ENCODE results near the gene PJA2. TPM values are rescaled to one million over a fixed set of nuclear protein-coding genes. Genes with fewer than 3 reads are reported as not detected.

The PJA2 gene
- total RNA-seq, 2 donors from 2014 or later = 55.9 to 102 TPM

DNA sequence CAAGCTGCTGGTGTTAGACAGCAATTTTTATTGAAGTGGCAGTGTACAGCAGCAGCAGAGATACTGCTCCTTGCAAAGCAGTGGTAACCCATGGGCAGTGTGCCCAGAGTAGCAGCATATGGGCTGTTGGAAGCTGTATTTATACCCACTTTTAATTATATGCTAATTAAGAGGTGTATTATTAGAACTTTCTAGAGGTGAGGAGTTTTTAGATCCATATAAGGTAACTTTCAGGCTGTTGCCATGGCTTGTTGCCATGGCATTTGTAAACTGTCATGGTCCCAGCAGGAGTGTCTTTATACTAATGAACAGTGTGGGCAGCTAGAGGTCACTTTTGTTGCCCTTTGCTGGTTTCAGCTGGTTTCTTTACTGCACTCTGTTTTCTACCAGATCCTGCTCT, 3.7 kb upstream of the PJA2 start:
- Histone ChIP-seq H3K4me3 (no peak overlapping the region), H3K36me3 (no peaks in the 10 kb centered on the region), H3K9me3 (no peaks in the 10 kb centered on the region), H3K9ac (ENCODE audit: low read depth in 2 of 2, low read length in 2 of 2) (no peak overlapping the region), H3K27me3 (no peaks in the 10 kb centered on the region), H3K27ac (no peak overlapping the region), H3K4me1 (no peaks in the 10 kb centered on the region)
- no peak for DNase-seq
- TF ChIP-seq, protein P1, sequence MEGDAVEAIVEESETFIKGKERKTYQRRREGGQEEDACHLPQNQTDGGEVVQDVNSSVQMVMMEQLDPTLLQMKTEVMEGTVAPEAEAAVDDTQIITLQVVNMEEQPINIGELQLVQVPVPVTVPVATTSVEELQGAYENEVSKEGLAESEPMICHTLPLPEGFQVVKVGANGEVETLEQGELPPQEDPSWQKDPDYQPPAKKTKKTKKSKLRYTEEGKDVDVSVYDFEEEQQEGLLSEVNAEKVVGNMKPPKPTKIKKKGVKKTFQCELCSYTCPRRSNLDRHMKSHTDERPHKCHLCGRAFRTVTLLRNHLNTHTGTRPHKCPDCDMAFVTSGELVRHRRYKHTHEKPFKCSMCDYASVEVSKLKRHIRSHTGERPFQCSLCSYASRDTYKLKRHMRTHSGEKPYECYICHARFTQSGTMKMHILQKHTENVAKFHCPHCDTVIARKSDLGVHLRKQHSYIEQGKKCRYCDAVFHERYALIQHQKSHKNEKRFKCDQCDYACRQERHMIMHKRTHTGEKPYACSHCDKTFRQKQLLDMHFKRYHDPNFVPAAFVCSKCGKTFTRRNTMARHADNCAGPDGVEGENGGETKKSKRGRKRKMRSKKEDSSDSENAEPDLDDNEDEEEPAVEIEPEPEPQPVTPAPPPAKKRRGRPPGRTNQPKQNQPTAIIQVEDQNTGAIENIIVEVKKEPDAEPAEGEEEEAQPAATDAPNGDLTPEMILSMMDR (IDR thresholded peaks at IDR 0.05) = no peak
- intact Hi-C loops (cut with DNase I) = no loop called here

DNA sequence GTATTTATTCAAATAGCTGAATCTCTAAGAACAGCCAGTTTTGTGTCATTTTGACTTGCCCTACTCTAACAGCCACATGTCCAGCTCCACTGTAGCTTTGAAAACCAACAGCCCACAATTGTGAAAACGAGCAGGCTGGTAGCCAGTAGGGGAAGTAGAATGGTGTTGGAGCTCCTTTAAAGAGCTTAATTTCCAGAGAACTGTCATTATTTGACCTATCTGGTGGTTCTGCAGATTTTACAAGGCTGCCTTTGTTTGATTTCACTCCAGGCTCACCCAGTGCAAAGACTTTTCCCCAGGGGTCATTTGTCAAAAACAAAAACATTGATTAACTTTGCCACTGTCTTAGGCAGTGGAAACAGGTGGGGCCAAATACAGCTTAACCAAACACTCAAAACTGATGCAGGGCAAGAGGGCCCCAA, 3.2 kb upstream of the PJA2 start:
- TF ChIP-seq, protein P1 (IDR thresholded peaks at IDR 0.05) = no peak
- DNase-seq = no peak
- Histone ChIP-seq H3K4me3 (no peak overlapping the region), H3K9me3 (no peaks in the 10 kb centered on the region), H3K27ac (no peak overlapping the region), H3K4me1 (no peaks in the 10 kb centered on the region), H3K27me3 (no peaks in the 10 kb centered on the region), H3K9ac (ENCODE audit: low read depth in 2 of 2, low read length in 2 of 2) (no peak overlapping the region), H3K36me3 (no peaks in the 10 kb centered on the region)
- intact Hi-C loops (cut with DNase I) = no loop called here

DNA sequence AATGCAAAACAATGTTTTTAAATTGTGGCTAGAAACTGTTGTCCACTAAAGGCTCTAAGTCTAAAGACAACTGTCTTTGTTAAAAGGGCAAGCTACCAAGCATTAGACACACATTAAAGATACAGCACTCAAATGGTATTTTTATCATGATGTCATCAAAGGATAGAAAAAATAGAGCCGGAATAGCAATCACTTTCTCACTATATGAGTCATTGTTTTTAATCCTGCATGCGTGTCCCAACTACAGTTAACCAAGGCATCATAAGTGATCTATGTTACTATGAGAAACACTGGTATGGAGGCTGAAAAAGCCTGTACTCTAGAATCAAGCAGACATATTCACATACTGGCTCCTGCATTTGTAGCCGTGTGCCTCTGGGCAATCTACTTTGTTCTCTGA, 1.9 kb upstream of the PJA2 start:
- H3K4me3 ChIP-seq = no peak overlapping the region
- no peak for DNase-seq
- no peak overlapping the region for H3K9ac ChIP-seq (ENCODE audit: low read depth in 2 of 2, low read length in 2 of 2)
- H3K36me3 ChIP-seq = no peaks in the 10 kb centered on the region
- H3K4me1 ChIP-seq = no peaks in the 10 kb centered on the region
- peak overlapping the region; percentile 93 for H3K27ac ChIP-seq
- no peaks in the 10 kb centered on the region for H3K27me3 ChIP-seq
- TF ChIP-seq, protein P1 (IDR thresholded peaks at IDR 0.05) = no peak
- no peaks in the 10 kb centered on the region for H3K9me3 ChIP-seq
- intact Hi-C loops (cut with DNase I) = no loop called here

DNA sequence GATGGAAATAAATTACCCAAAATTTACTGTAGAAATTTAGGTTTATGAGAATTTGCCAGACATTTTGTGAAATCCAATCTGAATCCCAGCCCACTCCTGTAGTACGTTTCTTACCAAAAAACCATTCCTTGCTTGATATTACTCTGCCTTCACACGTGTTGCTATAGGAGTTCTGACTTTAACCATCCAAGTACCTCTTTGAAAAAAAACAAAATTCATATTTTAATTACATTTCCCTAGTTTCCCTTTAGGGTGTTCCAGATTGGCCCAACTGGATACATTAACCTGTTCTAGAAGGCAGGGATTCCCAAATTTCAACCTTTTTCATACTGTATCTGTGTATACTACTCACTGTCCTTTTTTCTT, 1.4 kb upstream of the PJA2 start:
- Histone ChIP-seq H3K27ac (peak overlapping the region; percentile 93), H3K27me3 (no peaks in the 10 kb centered on the region), H3K9me3 (no peaks in the 10 kb centered on the region), H3K4me1 (no peaks in the 10 kb centered on the region), H3K36me3 (no peaks in the 10 kb centered on the region), H3K4me3 (peak overlapping the region; percentile 57), H3K9ac (ENCODE audit: low read depth in 2 of 2, low read length in 2 of 2) (peak overlapping the region; percentile 57 to 99)
- DNase-seq = no peak
- TF ChIP-seq, protein P1 (IDR thresholded peaks at IDR 0.05) = no peak
- intact Hi-C loops (cut with DNase I) = no loop called here

DNA sequence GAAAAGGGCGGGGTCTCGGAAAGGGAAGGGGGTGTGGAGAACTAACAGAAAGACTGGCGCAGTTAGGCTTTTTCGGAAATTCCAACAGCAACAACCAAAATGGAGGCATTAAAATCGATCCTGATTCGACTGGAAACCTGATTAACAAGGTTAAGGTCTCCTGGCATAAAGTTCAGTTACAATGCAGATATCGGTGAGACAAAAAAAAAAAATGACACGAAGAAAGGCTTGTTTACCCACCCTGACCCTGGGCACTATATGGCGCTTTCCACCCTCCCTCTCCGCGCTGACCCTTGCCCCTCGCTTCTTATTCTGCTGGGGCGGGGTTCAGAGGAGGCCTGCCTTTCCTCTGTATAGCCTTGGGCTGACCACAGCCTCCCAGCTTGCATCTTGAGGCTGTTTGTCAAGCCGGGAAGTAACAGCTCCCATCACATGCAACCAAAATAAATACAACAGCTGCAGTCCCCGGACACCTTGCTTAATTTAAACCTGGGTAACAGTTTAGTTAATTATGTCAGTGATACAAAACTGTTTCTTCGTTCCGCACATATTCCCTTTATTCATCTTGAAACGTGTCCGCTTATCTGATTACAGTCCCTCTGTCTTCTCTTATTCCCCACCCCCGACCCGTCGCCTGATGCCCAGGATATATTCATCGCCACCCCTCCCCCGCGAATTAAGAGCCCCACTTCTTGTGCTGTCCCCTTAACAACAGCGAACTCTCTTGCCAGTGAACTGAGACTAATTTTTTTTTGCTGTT, 795 bp upstream of the PJA2 start:
- H3K9ac ChIP-seq (ENCODE audit: low read depth in 2 of 2, low read length in 2 of 2) = peak overlapping the region; percentile 57 to 99
- H3K4me3 ChIP-seq = peak overlapping the region; percentile 57
- peak overlapping the region; percentile 93 for H3K27ac ChIP-seq
- H3K36me3 ChIP-seq = no peaks in the 10 kb centered on the region
- peak; percentile 91 for DNase-seq
- no peaks in the 10 kb centered on the region for H3K9me3 ChIP-seq
- H3K4me1 ChIP-seq = no peaks in the 10 kb centered on the region
- intact Hi-C loops (cut with DNase I) = no loop called here
- no peaks in the 10 kb centered on the region for H3K27me3 ChIP-seq
- TF ChIP-seq, protein P1 (IDR thresholded peaks at IDR 0.05) = no peak
